GM04504 (cell line): ENCODE results near the gene TLCD1.
"Not testable (repeated sequence)": the region's sequence is repeated elsewhere in the genome, so short reads cannot be mapped to it uniquely, and the experiment has no call there.

Experiments
- DNase-seq: peaks from one replicate; pipeline ENCODE4 v3.0.0-alpha.2; 2012; ENCODE audit warnings: low read depth

Gene TLCD1

GRCh38 chr17:28747051-28747691, 21.1 kb upstream of the TLCD1 start:
- no peak for DNase-seq

DNA sequence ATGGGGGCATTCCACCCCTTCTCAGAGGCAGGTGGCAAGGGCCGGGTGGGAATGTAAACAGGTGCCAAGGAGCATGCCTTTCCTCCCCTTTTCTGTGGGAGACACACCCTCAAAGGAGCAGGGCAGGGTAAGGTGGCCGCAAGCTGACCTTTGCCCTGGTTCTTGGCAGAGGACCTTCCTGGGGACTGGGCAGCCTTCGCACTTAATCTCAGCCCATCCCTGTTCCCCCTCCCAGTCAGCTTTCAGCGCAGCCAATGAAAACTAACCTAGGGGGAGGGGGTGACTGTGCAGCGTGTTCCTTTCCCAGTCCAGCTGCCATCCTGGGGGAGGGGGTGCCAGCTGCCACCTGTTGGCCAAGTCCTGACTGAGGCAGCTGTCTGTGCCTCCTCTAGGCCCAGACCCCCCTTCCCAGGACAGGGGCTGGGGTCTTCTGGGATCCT, 20.6 kb upstream of the TLCD1 start:
- DNase-seq: no peak

DNA sequence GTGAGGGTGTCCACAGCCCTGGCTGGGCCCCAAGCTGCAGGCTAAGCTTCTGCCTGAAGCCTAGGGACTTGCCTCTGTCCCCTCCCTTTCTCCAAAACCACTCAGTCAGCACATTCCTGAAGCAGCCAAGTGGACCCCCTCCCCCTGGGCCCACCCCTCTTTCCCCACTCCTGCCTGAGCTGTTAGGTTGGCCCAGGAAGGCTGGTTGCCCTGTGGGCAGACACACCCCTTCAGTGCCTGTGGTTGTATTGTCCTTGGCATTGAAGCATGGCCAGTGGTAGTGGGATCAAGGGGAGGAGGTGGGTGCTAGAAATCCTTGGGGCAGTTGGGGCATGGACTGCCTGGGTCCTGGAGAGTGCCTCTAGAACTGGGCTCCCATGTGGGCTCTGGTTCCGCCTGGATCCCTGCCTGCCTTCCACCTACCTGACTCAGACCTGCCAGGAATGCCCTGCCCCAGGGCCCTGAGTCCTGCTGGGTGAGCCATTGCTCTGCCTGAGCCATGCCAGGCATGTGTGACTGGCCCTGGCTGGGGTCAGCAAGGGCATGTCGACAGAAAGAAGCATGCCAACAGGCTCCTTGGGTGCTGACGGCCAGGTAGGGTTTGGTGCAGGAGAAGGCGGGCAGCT, 19.9 kb upstream of the TLCD1 start:
- no peak for DNase-seq

DNA sequence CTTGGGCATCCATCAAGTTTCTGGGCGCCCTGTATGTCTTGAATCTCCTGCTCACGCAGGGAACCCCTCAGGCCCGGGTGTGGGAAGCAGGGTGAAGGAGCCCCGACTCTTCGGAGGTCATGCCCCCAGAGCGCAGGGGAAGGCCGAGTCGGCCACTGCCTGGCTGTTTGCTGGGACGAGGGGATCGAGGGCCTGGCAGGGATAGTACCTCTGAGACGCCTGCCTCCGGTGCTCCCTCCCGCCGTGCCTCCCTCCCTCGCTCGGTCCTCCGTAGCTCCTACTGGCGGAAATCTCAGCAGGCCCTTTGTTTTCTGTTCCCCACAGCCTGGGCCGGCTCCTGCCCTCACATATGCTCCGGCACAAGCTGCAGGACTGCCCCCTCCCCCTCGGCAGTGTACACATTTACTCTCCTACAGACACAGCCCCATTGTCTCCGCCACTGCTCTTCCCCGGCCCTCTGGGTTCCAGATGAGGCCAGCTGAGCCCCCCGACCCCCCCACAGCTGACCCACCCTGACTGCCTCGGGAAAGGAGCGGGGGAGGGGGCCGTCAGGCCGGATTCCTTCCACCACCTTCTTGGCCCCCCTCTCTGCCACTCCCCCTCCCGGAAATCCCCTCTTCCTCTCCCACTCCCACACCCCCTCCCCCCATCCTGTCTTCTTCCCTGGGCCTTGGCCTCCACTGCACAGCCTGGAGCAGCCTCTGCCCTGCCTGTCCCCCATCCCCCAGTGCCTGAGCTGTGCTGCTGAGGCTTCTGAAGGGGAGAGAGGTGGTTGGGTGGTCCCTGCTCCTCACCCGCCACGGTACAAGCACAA, 19.1 kb upstream of the TLCD1 start:
- peak; percentile 12 for DNase-seq

- DNase-seq: peak; percentile 20
Measured at GRCh38 chr17:28744104-28744971, 18.3 kb upstream of the TLCD1 start.

GRCh38 chr17:28743243-28744103, 17.4 kb upstream of the TLCD1 start, which contains the start of gene TRAF4:
Gene TRAF4 (plus strand): TSS chr17:28744011. CDS start chr17:28744113, 102 bp downstream.
- peak; percentile 85 for DNase-seq

GRCh38 chr17:28741358-28742349, 15.6 kb upstream of the TLCD1 start:
- no peak for DNase-seq

DNA sequence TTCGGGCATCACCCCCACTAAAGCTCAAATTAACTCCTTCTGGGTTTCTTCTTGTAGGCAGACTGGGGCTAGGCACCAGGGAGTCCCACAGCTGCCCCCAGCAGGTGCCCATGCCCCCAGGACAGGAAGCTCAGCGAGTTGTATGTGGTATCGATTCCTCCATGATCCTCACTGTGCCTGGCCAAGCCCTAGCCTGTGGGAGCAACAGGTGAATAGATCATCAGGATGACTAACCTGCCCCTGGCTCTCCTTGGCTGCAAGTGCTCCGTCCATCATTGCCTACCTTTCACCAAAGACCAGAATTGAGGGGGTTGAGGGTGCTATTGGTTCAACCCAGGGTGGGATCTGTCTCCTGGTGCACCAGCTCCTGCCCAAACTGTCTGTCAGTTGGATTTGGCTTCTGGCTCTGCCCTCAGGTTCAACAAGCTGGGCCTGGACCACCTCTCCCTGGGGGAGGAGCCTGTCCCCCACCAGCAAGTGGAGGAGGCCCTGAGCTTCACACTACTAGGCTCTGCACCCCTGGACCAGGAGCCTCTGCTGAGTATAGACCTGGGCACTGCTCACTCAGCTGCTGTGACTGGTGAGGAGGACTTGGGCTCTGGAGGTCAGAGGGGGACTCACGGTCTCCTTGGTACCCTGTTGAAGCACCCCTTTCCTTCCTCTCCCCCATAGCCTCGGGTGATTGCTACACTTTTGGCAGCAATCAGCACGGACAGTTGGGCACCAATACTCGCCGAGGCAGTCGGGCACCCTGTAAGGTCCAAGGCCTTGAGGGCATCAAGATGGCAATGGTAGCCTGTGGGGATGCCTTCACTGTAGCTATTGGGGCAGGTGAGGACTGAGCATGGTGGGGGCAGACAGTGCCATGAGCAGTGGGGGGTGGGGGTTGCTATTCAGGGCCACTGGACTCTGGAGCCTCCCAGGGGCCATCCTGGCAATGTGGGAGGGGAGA, 14.6 kb upstream of the TLCD1 start:
- no peak for DNase-seq

- DNase-seq: no peak
Measured at GRCh38 chr17:28738680-28739384, 12.8 kb upstream of the TLCD1 start.

GRCh38 chr17:28737770-28738679, 12.0 kb upstream of the TLCD1 start:
- DNase-seq: no peak

GRCh38 chr17:28737316-28737715, 11.3 kb upstream of the TLCD1 start:
- no peak for DNase-seq

DNA sequence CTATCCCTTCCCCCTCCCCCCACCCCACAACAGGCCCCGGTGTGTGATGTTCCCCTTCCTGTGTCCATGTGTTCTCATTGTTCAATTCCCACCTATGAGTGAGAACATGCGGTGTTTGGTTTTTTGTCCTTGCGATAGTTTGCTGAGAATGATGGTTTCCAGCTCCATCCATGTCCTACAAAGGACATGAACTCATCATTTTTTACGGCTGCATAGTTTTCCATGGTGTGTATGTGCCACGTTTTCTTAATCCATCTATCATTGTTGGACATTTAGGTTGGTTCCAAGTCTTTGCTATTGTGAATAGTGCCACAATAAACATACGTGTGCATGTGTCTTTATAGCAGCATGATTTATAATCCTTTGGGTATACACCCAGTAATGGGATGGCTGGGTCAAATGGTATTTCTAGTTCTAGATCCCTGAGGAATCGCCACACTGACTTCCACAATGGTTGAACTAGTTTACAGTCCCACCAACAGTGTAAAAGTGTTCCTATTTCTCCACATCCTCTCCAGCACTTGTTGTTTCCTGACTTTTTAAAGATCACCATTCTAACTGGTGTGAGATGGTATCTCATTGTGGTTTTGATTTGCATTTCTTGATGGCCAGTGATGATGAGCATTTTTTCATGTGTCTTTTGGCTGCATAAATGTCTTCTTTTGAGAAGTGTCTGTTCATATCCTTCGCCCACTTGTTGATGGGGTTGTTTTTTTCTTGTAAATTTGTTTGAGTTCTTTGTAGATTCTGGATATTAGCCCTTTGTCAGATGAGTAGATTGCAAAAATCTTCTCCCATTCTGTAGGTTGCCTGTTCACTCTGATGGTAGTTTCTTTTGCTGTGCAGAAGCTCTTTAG, 10.1 kb upstream of the TLCD1 start:
- not testable (repeated sequence) for DNase-seq

DNA sequence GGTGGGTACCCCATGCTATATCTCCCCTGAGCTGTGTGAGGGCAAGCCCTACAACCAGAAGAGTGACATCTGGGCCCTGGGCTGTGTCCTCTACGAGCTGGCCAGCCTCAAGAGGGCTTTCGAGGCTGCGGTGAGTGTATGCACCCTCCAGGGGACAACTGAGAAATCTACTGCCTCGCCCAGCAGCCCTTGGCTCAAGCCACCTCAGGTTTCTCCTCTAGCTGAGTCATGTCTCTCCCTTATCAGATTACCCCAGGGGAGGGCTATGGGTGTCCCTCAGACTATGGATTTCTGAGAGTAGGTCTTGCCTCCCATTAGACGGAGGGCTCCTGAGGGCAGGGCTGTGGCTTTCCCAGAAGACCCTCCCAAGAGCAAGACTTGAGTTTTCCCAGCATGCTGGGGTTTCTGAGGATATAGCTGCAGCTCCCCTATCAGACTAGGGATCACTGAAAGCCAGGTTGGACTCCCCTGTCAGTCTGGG, 9.2 kb upstream of the TLCD1 start:
- DNase-seq: no peak

DNA sequence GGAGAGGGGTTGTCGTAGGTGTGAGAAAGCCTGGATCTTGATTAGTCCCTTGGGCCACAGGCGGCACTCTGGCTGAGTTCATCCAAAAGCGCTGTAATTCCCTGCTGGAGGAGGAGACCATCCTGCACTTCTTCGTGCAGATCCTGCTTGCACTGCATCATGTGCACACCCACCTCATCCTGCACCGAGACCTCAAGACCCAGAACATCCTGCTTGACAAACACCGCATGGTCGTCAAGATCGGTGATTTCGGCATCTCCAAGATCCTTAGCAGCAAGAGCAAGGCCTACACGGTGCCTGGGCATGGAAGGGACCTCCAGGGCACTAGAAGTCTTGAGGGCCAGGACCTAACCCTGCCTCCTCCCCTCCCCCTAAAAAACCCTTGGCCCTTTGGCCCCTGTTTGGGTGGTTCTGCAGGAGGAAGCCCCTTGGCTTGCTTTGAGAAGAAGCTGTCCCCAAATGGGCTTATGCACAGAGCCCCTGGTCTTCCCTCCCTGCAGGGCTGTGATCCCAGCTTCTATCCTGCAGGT, 8.7 kb upstream of the TLCD1 start:
- DNase-seq: no peak

DNA sequence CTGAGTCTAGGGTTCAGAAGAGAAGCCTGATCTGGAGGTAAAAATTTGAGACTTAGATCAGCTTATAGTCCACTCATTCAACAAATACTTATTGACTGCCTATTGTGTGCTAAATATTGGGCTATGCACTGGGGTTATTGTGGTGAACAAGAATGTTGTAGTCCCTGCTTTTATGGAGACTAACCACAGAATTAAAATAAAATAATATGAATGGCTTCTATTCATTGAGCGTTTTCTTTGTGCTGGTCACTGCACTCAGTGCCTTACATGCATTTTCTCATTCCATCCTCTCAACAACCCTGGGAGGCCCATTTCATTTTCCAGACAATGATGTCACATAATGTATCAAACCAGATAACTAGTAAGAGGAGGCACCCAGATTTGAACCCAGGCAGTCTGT, 7.3 kb upstream of the TLCD1 start:
- no peak for DNase-seq

DNA sequence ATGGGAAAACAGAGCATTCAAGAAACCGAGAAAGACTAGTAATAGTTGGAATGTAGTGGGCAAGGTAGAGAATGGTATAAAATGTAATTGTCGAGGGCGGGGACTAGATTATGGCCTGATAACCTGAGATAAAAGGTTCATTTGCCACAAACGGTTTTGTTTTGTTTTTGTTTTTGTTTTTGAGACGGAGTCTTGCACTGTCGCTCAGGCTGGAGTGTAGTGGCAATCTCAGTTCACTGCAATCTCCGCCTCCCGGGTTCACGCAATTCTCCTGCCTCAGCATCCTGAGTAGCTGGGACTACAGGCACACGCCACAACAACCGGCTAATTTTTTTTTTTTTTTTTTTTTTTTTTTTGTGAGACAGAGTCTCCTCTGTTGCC, 3.9 kb upstream of the TLCD1 start:
- DNase-seq: no peak
